GM13976 (cell line): ENCODE data around the gene C7orf33.
"Not testable (repeated sequence)": the region's sequence is repeated elsewhere in the genome, so short reads cannot be mapped to it uniquely, and the experiment has no call there.

ENCODE experiments used
- DNase-seq: peaks from one replicate; pipeline ENCODE4 v3.0.0; 2012; ENCODE audit warnings: low spot score
- in situ Hi-C: fragments of 300-500 bp; cut with MboI; formaldehyde crosslinking; loops from one replicate; pipeline ENCODE4 v1.12.0; 2022; ENCODE audit warnings: low sequenced_read_pairs, mixed read lengths, inconsistent platforms; ENCODE audit not compliant: unreplicated experiment
- TF ChIP-seq, protein P1 (sequence below): IDR thresholded peaks from 2 replicates; pipeline ENCODE4 v1.5.1; 2012; ENCODE audit warnings: borderline replicate concordance, mild to moderate bottlenecking; ENCODE audit not compliant: insufficient read depth; ENCODE audit errors: extremely low read depth, missing control alignments, control extremely low read depth

C7orf33 gene

DNA sequence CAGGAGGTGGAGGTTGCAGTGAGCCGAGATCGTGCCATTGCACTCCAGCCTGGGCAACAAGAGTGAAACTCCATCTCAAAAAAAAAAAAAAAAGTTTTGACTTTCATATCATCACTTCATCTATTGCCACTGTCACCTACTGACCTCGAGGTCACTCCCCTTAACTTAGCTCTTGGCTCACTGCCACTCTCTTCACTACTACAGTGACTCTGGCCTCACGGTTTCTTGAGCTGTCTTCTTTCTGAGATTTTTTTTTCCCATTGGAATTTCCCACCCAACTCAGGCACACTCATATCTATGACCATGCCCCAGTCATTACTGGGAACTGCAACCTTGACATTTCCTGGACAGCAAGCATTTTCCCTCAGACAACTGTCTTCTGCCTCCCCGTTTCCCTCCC is 42.6 kb upstream of the C7orf33 start:
- TF ChIP-seq, protein P1, sequence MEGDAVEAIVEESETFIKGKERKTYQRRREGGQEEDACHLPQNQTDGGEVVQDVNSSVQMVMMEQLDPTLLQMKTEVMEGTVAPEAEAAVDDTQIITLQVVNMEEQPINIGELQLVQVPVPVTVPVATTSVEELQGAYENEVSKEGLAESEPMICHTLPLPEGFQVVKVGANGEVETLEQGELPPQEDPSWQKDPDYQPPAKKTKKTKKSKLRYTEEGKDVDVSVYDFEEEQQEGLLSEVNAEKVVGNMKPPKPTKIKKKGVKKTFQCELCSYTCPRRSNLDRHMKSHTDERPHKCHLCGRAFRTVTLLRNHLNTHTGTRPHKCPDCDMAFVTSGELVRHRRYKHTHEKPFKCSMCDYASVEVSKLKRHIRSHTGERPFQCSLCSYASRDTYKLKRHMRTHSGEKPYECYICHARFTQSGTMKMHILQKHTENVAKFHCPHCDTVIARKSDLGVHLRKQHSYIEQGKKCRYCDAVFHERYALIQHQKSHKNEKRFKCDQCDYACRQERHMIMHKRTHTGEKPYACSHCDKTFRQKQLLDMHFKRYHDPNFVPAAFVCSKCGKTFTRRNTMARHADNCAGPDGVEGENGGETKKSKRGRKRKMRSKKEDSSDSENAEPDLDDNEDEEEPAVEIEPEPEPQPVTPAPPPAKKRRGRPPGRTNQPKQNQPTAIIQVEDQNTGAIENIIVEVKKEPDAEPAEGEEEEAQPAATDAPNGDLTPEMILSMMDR = no peak
- no peak for DNase-seq
- in situ Hi-C loops = no loop called here

DNA sequence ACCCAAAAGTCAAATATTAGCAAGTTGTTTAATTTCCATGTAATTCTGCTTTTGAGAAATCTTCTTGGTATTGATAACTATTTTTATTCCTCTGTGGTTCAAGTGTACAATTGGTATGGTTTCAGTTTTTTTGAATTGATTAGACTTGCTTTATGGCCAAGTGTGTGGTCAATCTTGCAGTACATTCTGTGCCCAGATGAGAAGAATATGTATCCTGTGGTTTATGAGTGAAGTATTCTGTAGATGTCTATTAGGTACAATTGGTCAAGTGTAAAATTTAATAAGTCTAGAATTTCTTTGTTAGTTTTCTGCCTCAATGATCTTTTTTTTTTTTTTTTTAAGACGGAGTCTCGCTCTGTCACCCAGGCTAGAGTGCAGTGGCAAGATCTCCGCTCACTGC is 36.6 kb upstream of the C7orf33 start:
- DNase-seq = no peak
- in situ Hi-C loops = no loop called here
- TF ChIP-seq, protein P1 = no peak

DNA sequence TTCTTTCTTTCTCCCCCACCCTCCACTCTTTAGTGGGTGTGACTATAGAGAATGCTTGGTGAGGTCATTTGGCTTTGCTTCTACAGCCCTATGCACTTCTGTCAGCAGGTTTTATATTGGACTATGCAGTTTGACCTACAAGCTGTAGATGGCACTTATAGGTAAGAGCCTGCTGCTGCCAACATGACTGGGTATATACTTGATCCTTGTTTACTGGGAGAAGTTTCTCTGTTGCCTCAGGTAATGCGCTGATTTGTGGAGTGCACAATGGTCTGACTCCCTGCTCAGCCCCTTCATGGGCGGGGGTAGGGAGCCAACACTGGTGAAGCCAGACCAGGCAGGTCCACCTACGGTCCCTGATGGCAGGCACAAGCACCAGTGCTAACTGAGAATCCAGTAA is 33.7 kb upstream of the C7orf33 start:
- no peak for DNase-seq
- in situ Hi-C loops = no loop called here
- TF ChIP-seq, protein P1 = no peak

DNA sequence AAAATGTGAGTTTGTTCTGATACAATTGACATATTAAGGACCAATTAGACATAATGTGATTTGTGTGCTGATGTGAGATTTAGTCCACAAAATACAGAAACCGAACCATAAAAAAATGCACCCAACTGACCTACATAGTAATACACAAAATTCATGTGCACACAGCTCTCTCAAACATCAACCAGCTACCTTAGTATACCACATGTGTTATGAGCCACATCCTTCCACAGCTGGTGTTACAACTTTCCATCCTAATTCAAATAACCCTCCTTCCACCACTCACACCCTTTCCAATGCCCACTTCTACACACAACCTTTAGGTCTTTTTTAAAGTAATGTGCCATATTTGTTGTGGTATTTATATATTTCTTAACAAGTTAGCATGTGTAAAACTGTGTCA is 31.7 kb upstream of the C7orf33 start:
- DNase-seq = no peak
- TF ChIP-seq, protein P1 = no peak
- in situ Hi-C loops = no loop called here

DNA sequence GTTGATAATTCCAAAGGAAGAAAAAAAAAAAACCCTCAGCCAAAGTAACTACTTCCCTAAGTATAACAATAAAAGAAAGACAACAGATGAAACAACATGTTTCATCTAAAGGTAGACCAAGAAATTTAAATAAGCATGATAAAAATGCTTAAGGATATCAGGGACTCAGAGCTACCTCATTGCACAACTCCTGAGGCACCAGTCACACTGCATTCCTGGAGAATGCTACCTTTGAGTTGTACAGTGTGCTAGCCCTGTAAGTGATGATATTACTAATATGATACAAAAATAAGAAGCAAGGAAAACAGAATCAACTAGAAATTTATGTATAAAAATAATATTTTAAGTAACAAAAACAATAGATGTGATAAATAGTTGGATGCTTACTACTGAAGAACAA is 29.5 kb upstream of the C7orf33 start:
- no peak for DNase-seq
- TF ChIP-seq, protein P1 = no peak
- in situ Hi-C loops = no loop called here

DNA sequence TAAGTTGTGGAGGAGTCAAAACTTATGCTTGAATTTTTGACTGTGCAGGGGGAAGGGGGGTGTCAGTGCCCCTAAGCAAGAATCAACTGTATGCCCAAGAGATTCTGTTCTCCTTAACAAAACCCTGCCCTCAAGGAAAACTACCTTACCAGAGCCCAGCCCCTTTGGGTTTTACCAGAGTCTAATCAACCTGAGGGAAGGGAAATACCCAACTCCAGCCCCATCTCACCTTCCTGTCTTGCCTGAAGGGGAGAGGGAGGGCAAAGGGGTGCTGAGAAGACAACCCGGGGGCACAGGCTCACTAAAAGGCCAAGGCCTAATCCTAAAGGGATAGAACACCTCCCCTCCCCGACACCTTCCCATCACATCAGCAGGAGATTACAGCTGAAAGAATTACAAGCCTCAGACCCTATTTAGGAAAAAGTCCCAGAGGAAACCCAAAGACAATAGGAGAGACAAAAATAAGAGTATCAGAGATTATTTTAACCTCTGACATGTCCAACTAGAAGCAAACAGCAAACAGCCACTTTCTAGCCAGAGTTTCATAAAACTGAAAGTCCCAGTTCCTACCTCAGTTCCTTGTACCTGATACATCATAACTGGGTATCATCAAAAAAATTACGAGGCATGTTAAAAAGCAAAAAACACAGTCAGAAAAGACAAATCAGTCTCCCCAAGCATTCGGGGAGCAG is 26.8 kb upstream of the C7orf33 start:
- in situ Hi-C loops = no loop called here
- TF ChIP-seq, protein P1 = no peak
- no peak for DNase-seq

DNA sequence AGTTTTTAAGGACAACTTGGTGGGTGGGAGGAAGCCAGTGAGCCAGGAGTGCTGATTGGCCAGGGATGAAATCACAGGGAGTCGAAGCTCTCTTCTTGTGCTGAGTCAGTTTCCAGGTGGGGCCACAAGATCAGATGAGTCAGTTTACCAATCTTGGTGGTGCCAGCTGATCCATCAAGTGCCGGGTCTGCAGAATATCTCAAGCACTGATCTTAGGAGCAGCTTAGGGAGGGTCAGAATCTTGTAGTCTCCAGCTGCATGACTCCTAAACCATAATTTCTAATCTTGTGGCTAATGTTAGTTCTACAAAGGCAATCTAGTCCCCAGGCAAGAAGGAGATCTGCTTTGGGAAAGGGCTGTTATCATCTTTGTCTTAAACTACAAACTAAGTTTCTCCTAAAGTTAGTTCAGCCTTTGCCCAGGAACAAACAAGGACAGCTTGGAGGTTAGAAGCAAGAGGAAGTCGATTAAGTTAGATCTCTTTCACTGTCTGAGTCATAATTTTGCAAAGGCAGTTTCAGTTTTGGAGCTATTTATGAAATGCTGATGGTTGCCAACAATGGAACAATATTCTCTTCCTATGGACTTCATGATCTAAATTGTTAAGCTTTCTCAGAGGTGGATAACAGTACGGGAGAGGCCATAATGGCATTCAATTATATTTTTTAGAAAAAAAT is 26.2 kb upstream of the C7orf33 start:
- DNase-seq, in situ Hi-C loops: not testable (repeated sequence)
